Stimulated activated CD8-positive, alpha-beta memory T cell treated with anti-CD3 and anti-CD28 coated beads, Interleukin-7, amount 100 ng/mL, for 48 hours (primary cell): ENCODE data around the gene ADCK2.
"Not testable (repeated sequence)": the region's sequence is repeated elsewhere in the genome, so short reads cannot be mapped to it uniquely, and the experiment has no call there.

ENCODE experiments used
- DNase-seq, 2 donors: peaks; one replicate each; pipeline ENCODE4 v3.0.0-alpha.2; 2020; ENCODE audit warnings: low read depth in 1 of 2; ENCODE audit errors: extremely low read depth in 1 of 2

The ADCK2 gene, protein sequence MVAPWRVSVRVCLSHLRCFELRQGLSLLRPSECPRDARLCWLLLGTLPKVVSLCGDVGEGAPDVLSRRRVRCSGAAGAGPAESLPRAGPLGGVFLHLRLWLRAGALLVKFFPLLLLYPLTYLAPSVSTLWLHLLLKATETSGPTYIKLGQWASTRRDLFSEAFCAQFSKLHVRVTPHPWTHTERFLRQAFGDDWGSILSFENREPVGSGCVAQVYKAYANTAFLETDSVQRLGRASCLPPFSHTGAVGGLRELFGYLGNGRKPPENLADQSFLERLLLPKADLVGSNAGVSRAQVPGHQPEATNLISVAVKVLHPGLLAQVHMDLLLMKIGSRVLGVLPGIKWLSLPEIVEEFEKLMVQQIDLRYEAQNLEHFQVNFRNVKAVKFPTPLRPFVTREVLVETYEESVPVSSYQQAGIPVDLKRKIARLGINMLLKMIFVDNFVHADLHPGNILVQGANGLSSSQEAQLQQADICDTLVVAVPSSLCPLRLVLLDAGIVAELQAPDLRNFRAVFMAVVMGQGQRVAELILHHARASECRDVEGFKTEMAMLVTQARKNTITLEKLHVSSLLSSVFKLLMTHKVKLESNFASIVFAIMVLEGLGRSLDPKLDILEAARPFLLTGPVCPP

DNA sequence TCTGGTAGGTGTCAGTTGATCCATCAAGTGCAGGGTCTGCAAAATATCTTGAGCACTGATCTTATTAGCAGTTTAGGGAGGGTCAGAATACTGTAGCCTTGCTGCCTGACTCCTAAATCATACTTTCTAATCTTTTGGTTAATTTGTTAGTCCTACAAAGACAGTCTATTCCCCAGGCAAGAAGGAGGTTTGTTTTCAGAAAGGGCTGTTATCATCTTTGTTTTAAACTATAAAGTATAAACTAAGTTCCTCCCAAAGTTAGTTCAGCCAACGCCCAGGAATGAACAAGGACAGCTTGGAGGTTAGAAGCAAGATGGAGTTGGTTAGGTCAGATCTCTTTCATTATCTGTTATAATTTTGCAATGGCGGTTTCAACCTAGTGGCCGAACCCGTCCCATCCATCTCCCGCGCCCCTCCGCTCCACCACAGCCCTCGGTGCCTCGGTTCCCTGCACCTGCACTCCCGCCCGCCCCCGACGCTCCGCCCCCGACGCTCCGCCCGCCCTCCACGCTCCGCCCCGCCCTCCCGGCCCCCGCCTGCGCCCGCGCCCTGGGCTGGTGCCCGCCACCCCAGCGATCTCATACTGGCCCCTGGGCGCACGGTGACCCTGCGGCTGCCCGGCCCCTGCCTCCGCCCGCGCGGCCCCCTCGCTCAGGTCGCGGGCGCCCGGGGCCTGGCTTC lies at the start of gene ADCK2:
Gene ADCK2 (plus strand): TSS at position 564 of the 681 bp plus-strand sequence. CDS start 386 bp downstream, outside the sequence.
- DNase-seq: peak; percentile 23 to 49

DNA sequence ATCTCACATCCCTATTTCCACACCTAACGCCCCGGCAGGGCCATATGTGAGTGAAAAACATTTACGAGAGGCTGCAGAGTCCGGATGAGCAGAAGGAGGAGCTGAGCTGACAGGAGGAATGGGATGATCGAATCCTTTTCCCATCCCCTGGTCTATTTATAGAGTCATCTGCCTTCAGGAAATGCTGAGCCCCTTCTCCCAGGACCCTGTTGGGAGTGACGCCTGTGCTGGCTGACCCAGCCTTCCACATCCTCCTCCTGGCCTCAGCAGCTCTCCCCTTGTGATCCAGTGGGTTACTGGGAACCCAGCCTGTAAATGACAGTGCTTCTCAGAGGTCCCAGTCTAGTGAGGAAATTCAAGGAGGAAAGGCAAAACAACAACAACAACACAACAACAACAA lies 48.8 kb upstream of the ADCK2 start:
- DNase-seq: no peak

DNA sequence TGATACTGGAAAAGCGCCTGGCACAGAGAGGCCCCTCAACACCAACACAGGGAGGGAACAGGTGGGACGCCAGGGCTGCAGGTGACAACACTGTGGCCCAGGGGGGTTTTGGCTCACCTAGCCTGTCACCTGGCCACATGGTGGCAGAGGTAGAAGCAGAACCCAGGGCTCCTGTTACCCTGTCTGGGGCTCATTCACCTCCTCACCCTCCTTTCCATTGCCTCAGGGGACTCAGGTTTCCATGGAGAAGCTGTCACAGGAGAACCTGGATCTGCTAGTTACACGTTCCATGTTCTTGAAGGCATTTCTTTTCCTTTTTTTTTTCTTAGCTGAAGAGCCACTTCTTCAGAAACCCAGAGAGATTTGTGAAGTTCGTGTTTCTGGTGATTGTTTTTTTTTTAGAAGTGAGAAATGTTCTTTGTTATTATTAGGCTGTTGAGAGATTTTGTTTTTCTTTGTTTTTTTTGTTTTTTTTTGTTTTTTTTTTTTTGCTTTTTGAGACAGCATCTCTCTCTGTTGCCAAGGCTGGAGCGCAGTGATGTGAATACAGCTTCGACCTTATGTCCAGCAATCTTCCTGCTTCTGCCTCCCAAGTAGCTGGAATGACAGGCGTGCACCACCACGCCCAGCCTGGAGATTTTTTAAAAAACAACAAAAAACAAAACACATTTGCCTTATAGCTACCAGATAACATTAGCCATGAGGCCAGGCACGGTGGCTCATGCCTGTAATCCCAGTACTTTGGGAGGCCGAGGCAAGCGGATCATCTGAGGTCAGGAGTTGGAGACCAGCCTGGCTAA lies 48.2 kb upstream of the ADCK2 start:
- DNase-seq: no peak

DNA sequence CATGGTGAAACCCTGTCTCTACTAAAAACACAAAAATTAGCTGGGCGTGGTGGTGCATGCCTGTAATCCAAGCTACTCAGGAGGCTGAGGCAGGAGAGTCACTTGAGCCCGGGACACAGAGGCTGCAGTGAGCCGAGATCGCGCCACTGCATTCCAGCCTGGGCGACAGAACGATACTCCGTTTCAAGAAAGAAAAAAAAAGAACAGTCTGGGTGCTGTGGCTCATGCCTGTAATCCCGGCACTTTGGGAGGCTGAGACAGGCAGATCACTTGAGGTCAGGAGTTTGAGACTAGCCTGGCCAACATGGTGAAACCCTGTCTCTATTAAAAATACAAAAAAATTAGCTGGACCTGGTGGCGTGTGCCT lies 47.6 kb upstream of the ADCK2 start:
- not testable (repeated sequence) for DNase-seq

DNA sequence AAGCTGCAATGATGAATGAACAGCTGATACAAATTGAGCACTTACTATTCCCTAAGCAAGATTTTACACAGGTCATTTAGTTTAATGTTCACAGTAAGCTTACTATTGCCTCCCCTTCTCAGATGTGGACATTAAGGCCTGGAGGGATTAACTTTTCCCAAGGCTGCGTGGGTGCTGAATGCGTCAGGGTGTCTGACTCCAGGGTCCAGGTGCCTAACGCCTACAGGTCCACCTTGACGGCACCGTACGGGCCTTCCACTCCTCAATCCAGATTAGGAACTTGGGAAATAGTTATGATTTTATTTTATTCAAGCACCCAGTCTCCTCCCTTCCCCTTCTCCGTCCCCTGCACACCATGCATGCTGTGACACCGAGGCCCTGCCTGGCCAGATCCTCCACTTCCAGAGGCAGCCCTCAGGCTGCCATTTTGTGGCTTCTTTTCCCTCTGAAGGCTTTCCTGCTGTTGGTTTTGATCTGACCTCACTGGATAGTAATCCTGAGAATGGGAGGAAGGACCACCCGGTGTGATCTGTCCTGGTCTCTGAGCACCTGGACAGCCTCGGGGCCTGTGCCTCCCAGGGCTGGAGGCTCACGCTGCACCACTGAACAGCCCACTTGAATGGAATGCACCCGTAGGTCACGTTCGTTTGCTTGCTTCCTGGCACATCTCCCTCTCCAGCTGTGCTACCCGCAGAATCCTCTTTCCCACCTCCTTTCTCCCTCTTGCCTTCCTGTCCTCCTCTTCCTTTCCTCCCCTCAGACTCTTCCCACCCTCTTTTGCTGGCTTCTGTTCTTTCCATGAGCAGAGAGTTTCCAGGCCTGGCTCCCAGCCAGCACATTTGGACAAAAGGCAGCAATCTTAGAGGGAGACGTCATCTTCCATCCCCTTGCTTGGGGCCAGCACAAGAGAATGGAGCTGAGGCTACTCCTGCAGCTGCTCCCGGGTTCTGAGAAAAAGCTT lies 46.6 kb upstream of the ADCK2 start:
- no peak for DNase-seq

DNA sequence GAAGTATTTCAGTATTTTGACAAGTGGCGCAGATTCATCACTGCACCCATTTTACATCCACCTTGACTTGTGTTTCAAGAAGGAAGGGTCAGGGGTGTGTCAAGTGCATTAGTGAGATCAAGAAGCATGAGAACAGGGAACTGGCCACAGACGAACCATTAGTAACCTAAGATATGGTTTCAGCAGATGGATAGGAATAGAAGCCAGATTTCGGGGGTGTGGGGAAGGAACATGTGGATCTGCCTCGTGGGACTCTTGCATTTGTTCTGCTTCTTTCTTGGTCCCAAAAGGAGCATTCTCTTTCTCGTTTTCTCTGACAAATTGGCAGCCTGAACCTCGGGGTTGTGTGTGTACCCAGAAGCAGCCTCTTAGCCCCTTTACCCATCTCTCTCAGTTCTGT lies 41.7 kb upstream of the ADCK2 start:
- DNase-seq: no peak

DNA sequence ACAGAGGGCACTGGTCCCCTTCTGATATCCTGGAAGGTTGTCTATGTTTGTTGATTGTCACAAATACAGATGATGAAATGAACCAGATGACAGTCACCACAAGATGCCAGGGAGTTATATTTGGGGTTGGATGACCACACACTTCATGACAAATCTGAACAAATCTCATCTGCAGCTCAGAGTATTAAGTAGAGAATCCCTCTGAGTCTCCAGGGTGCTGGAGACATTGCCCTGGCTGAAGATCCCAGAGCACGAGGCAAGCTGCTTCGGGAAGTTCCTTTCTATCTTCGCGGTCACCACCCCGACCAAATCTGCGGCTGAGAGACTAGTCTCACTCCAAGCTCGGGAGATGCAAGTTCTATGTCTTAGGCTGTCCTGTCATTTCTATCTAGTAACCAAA lies 41.1 kb upstream of the ADCK2 start:
- DNase-seq: no peak

DNA sequence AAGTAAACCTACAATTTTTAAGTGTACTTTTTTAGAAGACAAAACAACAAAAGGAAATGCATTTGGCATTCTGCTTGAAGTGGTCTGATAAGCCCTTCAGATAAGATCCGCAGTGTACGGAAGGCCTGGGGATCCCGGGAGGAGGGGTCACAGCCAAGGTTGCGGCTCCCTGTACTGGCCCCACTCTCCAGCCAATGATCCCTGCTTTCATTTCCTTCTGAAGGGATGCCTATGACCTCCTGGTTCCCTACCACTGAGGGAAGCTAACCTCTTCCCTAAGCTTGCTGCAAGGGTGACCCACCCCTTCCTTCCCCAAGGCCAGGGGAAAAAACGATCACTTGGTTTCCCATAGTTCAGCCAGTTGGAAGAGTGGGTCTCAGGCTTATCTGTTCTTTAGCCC lies 37.4 kb upstream of the ADCK2 start:
- no peak for DNase-seq

DNA sequence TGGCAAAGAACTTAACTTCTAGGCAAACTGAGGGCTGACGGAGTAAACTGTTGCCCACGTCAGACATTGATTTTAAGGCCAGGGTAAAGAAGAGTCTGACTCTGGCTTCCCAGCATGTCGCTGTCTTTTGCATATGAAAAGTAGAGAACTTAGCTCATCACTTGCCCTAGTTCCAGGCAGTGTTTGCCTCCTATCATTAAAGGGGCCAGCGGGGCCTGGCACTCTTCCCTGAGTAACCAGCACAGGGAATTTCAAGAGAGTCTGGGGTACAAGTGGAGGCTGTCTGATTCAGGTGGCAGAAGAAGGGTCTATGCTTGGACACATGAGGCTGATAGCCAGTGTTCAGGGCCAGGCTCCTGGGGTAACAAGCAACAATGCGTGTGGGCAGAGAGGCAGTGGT lies 36.9 kb upstream of the ADCK2 start:
- DNase-seq: no peak

DNA sequence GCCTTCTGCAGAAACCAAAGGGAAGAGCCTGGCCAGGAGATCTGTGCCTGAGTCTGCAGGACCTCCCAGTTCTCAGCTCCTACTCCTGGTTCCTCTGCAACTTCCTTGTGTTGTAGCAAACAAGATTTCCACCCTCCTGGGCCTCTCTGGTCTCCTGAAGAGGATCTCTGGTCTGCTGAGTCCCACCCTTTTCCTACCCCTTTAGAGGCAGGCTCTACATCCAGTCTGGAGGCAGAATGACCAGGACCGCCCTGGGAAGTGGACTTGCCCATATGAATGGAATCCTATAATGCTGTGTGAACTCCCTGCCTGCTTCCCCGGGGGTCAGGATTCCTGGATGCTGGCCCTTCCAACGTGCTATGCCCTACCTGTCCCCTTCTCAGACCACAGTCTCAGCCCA lies 35.3 kb upstream of the ADCK2 start:
- DNase-seq: no peak

DNA sequence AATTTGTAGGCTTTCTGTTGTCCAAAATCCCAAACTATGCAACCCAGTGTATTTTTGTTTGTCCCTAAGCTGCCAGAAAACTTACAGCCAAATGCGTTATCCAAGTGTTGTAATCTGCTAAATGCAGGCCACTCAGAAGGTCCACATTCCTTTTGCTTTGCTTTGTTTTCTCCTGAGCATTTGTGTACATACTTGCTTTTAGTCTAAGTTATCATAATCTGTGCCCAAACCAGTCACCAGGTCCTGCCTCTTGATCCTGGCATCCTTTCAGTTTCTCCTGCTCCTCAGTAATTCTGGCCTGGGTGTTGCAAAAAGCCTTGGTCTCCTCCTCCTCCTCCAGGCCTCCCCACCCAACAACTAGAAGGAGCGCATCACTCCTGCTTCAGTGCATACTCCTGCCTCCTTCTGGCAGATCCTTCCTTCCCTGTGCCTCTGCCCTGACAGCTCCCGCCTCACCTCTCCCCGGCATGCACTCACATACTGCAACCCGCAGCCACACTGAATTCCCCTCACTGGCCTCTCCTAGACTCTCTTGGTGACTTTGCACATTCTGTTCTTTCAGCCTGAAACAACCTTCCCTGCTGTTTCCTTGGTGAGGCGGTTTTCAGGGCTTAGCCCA lies 34.5 kb upstream of the ADCK2 start:
- DNase-seq: no peak

DNA sequence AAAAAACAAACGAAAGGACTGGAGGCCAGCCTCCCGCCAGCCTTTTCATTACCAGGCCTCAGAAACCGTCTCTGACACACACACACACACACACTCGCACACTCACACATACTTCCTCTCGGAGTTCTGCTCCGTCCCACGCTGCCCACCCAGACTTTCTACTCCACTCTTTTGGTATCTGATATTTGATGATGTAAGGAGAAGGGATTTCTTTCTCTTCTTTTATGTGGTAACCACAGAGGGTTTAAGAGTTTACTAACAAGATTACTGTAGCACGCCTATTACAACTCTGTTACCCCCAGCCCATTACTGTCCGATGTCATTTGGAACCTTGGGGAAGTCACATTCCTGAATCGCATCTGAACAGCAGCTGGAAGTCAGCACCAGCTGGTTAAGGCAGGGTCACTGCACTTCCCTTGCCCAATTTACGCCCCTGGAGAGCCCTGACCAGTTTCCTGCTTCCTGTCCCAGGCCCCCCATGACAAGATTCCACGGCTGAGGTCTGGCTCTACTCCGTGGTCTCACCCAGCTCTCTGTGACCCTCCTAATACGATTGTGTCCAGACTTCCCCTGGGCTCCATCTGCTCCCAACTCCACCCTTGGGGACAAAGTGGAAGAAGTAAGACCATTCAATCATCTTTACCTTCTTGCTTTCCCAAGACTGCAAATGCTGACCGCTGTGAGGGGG lies 33.2 kb upstream of the ADCK2 start:
- DNase-seq: no peak

DNA sequence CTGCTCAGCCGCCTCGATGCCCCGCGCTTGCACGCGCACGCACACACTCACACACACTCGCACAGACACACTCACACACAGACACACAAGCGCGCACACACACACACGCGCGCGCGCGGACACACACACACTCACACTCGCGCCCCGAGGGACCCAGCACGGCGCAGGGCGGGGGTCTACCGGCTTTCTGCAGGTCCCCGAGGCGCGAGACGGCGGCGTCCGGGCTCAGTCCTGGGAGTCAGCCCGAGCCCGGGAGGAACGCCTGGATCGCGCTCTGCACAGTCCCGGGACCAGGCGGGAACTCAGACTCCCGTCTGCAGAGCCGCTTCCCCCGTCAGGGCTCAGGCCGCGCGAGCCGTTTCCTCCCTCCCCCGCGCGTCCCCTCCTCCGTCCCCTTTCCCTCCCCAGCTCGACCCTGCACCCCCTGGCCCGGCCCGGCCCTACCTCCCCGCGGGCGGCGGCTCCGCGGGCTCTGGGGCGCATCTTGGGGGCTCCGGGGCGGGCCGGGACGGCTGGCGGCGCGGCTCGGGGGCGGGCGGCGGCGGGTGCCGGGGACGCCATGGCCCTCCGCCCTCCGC lies 32.6 kb upstream of the ADCK2 start:
- DNase-seq: no peak

DNA sequence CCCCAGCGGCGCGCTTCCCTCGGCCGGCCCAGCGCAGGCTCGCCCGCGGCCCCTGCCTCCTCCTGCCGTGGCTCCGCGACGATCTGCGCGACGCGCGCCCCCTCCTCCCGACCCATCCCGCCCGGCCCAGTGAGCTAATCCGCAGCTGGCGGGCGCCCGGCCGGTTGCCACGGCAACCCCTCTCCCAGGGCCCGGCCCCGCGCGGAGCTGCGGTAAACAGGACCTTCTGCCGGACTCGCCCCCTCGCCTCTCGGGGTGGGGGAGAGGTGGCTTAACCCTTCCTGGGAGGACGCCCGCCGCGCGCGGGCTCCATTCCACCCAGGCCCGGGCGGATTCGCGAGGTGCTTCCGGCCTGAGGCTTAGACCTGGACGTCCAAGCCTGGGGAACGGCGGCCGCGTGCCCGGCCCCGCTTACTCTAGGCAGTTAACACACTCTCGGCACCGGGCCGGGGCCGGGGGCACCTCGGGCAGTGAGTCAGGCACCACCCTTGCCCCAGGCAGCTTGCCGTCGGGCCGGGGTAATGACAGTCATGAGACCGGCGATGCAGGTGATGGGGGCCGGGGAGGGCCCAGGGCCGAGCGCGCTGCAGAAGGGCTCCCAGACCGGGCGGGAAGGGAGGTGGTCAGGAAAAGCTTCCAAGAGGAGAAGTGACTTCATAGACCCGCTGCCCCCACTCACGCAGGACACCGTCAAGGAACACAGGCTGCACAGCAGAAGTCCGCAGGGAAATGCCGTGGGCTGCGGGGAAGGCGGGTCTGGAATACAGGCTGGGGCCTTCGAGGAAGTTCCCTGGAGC lies 31.8 kb upstream of the ADCK2 start, which contains the start of gene DENND2A:
Gene DENND2A (minus strand): TSS at position 87 of the 797 bp plus-strand sequence. CDS start 38,416 bp downstream, outside the sequence.
- DNase-seq: no peak

DNA sequence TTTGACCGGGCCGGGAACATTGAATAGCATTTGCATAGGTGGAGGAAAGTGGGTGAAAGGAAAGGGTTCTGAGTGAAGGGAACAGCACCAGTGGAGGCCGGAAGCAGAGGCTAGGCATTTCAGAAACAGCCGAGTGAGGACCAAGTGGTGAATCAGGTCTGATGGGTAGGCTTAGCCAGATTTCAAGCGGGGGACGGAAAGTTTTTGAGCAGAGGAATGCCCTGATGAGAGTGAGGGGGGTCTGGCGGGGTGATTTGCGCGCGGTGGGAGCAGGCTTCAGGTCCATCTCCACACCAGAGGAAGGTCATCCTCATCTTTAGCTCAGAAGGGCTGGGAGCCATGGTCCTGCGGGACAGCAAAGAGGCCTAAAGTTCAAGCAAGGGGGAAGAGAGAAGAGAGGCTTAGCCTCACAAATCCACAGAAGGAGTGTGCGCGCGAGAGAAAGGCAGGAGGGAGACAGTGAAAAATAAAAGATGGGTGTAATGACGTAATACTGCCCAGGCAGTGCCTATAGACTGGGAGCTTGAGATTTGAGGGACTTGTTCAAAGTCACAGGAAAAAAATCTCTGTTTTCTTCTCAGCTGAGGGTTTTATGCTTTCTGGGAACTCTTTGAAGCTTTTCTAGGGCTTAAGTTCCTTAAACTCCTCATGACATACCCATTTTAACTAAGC lies 31.1 kb upstream of the ADCK2 start:
- no peak for DNase-seq

DNA sequence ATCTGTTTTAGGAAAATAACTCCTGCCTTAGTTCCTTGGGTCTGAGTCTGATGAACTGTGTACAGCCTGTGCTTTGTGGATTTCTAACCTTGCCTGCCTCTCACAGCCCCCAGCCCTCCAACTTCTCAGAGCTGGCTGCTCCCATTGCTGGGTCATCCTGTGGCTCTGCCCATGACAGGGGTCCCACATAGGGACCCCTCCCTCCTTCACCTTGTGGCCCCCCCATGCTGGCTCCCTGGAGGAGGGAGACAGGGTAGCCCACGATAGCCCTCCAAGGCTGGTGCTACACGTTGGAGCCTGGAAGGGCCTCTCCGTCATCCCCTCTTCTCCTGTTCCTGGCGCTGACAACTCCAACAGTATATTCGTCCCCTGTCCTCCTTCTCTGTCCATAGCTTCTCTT lies 29.3 kb upstream of the ADCK2 start:
- no peak for DNase-seq

DNA sequence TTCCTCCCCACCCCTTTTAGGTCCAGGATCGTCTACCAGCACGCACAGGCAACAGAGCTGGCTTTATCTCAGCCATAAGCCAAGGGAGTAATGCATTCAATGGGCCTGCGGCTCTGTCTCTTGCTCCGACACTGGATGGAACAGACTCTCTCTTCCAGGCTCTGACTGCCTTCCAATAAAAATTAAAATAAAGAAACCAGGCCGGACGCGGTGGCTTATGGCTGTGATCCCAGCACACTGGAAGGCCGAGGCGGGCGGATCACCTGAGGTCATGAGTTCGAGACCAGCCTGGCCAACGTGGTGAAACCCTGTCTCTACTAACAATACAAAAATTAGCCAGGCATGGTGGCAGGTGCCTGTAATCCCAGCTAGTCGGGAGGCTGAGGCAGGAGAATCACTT lies 28.0 kb upstream of the ADCK2 start:
- not testable (repeated sequence) for DNase-seq
